Suppressor macrophage treated with lipopolysaccharide for 4 hours (primary cell): ENCODE measurements around the gene NRXN3.

ENCODE experiments used
- DNase-seq: peaks from one replicate; pipeline ENCODE4 v3.0.0-alpha.2; 2020

NRXN3 gene

DNA sequence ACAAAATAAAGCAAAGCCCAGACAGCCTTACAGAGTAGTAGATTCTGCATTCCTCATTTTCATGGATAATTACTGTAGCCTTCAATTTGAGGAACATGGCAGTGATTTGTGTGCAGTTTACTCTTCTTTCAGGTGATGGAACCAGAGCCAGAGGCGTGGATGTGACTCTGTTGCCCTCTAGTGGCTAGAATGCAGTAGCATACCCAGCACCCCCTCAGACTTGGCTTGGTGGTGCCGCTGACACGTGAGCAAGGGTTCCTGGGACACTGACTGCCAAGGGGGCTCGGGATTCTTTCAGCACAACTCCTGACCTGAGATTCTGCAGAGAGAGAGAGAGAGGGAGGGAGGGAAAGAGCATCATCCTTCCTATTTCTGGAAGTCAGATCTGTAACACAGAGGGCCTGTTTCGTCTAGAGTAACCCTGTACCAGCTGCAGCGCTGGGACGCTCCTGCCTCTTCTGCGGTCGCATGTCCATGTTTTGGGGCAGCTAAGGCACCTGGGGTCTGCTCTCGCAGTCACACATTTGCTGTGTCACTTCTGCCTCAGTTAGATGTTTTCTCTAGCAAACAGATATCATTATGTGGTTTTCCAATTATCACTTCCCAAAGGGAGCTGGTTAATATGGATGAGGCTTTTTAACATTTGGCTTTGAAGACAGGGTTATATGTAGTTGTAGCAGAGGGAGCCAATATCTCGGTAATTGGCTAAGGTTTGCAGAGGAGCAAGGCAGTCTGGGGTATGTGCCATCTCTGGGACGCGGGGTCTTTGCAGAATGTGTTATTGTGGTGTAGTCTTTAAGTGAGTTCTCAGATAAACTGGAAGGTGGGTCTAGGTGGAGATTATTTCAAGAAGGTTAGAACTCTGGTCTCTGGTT, 428.1 kb downstream of the NRXN3 start:
- peak; percentile 66 for DNase-seq

DNA sequence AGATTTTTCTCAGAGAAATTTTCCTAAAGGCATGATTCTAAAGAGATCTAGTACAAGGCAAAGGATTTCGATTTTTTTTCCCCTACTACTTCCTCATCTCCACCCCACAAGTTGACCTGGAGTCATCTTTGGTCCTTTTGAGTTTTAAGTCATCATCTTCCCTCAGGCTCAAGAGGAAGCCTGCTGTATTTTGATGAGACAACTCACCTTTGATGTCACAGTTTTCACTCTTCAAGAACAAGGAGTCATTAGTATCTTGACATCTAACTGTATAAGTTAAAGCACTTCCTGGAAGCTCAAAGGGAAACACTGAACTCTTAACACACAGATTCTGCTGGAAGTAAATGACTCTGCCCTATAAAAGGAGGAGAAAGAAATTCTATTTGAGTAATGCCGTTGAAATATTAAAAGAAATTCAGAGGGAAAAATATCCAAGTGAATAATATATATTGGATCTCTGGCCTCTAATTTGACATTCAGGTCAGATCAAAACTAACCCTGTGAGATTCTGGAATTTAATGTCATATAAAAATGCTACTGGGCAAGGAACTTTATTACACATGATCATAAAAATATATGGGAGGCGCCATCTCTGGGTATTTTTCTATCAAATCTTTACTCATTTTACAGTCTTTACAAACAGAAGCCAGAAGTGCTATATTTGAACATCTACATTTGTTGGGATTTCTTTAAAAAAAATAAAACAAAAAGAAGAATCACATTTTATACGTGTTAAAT, 435.0 kb downstream of the NRXN3 start:
- peak; percentile 34 for DNase-seq

DNA sequence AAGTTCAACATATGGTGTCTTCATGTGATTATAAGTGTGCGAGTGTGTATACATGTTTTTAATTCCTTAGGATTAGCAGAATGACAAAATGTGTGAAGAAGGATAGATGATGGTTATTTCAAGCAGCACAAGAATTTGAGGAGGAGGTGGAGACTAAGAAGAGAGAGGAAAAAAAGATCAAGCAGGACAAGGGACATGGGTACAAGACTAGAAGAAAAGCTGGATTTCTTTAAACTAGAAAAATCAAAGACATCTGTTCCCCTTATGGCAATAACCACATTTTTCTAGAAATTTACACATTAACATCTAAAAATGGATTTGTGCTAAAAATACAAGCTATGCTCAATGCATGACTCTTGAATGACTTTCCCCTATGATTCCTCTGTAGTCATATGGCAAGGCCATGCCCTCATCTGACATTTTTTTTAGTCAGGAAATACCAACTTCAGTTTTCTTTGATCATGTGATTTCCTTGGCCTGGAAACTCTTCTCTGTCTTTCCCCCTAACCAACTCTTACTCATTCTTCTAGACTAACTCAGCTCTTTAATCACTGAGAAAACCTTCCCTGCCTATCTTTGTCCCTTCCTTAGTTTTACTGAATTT, 435.8 kb downstream of the NRXN3 start:
- DNase-seq: peak; percentile 59

DNA sequence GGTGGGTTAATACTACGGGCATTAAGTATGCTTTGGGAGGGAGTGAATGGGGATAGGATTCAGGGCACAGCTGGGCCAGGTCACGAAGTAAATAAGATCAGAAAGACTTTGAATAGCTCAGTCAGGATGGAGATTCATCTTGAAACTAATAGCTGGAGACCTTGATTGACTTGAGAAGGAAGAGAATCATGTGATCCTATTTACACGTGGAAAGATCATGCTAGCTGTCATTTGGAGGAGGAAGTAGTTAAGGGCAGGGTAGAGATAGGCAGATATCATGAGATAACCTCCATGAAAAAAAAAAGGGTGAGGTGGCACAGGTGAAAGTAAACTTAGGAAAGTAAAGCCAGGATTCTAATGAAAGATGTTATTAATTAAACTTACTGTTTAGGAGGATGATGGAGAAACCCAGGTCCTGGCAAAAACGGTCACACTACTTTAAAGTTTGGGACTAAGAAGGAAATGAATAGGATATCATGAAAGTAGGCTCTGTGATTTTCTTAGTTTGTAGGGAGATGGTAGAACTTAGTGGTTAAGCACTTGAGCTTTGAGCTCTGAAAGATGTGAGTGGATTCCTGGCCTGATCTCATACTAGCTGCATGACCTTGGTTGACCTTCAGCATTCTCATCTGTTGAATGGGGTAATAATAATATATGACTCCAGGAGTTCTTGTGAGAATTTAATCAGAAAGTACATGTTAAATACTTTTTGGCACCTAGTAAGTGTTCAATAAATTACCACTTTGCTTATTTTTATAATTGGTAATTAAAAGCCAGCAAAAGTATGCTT, 439.0 kb downstream of the NRXN3 start:
- DNase-seq: peak; percentile 3

DNA sequence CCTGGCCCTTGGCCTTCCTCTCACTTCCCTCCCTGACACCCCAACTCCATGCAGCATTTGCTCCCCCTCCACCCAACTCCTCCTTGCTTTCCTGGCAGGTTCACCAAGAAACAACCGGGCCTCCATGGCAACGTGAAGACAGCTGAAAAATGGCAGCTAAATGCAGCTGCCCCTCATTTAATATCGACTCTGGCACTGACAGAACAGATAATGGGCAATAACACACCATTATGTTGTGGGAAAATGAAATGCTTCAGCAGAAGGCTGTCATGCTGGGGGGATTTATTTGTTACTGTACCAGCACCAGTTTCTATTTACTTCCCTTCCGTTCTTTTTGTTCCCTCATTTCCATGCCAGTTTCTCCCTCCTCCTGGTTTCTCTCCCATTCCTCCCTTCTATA, 440.8 kb downstream of the NRXN3 start:
- no peak for DNase-seq

DNA sequence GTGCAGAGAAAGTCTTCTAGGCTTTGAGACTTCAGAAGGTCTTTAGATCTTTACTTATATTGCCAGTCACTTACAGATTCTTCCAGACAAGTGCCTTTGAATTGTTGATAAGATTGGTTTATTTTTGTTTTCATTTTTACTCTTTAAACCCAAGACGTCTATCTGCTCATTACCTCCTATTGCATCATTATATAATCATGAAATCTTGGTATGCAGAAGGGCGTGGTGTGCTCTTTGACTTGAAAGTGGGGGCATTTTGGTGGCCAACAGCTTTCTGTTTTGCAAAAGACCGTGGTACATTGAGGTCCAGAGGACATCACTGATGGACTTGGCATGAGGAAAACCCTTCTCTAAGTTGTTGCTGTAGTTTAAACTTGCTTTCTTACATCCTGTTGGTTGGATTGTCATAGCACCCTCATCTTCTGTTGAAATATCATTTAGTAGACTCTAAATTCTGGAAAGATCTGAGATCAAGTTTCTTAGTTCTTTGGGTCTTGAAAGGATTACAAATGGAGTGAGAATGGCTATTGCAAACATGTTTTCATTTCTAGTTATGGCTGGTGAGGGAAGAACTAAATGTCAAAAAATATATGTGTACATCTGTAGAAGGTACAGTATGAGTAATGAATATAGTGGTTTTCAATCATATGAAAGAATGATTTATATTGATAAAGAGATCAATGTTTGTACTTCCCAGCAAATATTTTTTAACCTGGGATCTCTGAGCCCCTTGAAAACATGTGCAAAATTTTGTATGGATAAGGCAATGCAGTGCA, 441.8 kb downstream of the NRXN3 start:
- no peak for DNase-seq

DNA sequence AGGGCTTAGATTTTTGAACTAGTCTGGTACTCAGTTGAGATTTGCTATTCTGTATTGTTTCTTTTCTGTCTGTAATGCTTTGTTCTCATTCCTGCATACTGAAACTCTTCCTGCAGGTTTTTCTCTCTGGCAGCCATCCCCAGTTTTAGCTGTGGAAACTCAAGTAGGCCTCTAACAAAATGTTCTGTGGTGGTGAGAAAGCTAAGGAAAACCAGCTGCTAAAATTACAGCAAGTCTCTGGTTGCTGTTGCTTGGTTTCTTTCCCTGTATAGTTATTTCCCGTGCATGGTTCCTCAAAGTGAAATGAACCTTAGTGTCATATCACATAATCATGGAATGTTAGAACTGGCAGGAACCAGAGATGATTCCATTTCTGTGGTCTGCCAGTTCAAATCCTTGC, 442.5 kb downstream of the NRXN3 start:
- DNase-seq: no peak

DNA sequence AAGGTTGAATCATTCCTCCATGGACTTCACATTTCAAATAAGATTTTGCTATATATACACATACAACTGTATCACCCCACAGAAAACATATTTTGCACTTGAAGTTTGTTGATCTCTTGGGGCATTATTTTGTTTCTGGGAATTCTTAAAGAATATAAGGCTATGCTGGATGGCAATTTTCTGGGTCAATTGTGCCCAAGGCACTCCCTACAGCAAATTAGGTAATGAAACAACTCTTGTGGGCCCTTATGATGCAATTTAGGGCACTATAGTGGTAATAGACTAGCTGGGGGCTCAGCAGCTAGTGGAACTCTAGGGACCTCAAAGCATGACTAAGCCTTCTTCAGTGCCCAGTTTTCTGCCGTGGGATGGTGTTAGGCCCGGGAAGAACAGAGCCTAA, 444.4 kb downstream of the NRXN3 start:
- no peak for DNase-seq

DNA sequence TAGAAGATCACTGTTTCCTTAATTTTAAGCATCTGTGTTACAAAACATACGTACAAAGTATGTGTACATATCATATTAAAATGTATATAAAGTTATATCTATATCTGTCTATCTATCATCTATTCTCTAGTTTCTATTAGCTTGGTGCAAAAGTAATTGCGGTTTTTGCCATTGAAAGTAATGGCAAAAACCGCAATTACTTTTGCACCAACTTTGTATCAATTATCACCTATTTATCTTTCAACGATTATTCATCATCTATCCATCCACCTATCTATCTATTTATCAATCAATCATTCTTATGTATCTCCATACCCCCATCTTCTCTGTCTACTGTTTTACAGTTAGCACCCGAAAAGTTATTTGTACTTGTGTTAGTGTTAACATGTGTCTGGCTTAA, 447.6 kb downstream of the NRXN3 start:
- DNase-seq: no peak

DNA sequence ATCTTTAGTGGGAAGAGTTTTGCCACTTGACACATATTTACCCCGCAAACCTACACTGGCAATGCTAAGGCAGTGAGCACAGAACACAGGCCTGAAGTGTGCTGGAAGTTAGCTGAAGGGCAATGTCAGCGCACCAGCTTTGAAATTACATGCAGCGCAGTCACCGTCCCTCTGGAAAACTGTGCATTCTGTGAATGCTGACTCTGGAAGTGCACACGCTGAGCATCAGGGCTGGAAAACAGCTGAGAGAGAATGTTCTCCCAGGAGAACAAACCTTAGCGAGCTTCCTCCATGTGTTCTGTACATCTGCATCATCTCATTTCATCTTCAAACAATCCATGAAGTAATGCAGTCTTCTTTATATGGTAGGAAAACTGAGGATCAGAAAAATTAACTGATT, 448.2 kb downstream of the NRXN3 start:
- no peak for DNase-seq

DNA sequence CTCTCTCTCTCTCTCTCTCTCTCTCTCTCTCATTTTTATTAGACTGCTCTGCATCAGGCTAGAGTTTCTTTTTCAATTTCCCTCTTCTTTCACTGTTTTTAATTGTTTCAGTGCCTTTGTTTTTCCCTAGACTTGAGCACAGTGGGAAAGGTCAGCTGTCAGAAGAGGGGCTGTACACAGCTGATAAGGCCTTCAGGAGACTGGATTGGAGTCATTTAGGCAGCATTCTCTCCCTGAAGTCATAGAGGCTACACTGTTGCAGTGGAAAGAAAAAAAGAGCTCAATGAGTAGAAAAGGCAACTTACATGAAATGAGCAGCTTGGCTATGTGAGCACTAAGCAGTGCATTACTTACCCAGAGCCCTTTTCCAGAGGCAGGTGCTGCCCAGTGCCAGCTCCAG, 456.9 kb downstream of the NRXN3 start:
- no peak for DNase-seq

DNA sequence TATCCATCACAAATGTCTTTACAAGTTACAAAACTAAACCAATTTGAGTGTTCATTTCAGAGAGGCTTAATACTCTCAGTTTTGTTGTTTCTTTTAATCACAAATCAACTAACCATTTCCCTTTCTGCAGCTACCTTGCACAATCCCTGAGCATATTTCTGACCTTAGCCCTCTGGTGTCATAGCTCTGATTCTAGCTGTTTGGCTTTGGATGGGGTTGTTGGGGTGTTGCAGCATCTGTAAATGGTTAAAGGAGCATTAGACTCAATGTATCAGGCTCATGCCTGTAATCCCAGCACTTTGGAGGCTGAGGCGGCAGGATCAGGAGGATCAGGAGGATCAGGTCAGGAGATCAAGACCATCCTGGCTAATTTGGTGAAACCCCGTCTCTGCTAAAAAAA, 461.4 kb downstream of the NRXN3 start:
- DNase-seq: no peak

DNA sequence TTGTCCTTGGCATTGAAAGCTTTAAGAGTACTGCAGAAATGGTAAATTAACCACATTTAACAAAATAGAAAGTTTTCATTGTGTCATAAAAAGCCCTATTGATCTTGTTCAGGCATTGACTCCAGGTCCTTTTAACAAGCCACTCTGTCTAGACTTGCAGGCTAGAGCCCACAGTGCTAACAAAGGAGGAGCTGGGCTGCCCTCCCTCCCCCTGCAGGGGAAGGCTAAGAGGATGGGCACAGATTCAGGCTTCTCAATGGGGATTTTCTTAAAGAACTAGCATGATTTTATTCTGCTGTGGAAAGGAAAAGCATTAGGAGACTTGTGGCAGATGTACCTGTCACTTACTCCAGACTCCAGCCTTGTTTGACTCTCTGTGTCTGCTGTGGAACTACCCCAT, 463.6 kb downstream of the NRXN3 start:
- DNase-seq: no peak

DNA sequence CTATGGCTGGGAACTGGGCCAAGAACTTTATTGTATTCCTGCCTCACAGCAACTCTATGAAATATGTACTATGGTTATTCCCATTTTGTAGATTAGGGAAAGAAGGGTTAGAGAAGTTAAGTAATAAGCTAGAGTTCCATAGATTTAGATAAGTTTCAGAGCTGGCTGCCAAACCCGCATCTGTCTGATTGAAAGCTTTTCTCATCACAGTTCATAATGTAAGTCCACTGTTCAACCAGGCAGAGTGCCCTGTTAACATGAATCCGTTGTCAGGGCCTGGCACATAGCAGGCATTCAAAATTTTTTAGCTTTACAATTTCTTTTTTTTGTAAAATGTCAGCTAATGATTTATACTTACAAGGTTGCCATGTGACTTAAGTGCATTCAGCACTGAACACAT, 467.3 kb downstream of the NRXN3 start:
- no peak for DNase-seq

DNA sequence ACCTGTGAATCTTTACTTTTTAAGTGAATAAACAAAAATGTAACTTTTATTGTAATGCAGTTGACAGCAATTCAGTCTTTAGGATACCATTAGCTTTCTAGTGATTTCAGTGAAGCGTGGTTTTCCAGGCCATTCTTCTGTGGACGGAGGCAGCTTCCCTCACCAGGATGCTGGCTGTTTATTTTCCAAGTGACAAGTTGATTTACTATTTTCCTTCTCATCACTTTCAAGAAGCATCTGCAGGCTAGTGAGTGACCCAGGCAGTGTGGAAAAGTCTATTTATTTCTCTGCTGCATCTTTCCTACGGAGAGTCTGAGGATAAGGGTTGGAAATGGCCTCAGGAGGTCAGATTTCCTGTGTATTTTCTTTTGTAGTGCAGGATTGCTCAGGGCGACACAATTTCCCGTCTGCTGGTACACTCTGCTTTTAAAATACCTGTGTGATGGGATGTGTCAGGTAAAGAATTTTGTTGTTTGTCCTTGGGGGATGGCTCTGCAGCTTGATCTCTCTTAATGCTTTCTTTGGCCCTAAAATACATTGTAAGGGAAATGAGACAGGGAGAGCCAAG, 467.8 kb downstream of the NRXN3 start:
- no peak for DNase-seq

DNA sequence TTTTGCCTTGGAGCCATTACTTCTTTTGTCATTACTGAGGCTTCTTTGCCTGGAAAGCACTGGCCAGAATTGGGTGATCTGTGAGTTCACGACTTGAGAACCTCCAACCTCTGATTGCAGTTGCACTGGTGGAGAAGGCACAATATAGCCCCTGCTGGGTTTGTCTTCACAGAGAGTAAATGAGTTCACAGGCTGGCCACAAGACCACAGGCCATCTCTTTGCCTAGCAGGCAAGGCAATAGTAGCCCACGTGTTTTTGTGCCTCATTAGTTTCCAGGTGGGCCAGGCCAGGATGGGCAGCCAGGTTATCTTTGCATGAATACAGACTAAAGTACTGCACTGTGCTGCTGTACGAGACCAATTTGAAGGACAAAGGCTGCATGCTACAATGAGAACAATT, 468.8 kb downstream of the NRXN3 start:
- DNase-seq: no peak

DNA sequence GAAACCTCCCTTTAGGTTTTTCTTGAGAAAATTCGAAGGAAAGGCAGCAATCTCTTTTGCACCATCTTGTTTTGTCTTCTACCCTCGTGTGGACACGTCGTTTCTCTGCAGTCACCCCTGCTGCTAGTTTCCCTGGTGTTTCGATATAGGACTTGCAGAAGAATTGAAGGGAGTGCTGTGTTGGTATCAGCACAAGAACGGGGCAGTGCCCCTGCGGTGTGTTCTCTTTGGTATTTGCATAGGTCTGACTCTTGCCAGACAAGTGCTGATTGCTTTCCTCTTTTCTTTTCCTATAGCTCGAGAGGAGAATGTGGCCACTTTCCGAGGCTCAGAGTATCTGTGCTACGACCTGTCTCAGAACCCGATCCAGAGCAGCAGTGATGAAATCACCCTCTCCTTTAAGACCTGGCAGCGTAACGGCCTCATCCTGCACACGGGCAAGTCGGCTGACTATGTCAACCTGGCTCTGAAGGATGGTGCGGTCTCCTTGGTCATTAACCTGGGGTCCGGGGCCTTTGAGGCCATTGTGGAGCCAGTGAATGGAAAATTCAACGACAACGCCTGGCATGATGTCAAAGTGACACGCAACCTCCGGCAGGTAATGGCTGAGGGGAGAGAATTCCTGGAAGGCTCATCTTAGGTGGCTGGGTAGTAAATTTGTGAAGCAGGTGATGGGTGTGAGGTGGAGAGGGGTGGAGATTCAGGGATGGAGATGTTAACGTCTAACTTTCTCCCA, 474.8 kb downstream of the NRXN3 start:
- no peak for DNase-seq

DNA sequence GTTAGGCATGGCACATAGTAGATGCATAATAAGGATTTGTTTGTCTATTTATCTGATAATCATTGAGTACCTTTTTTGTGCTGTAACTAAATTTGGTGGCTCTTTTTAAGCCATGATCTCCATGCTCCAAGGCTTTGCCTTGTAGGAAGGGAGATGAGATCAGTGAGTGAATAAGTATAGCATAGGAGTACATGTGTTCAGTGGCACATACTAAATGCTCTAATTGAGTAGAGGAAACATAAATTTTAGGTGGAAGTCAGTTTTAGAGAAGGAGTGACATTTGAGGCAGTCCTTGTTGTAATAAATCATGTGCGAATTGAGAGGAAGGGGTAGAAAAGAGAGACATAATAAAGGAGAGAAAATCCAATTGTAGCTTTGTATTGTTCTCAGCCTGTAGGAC, 482.6 kb downstream of the NRXN3 start:
- DNase-seq: no peak

DNA sequence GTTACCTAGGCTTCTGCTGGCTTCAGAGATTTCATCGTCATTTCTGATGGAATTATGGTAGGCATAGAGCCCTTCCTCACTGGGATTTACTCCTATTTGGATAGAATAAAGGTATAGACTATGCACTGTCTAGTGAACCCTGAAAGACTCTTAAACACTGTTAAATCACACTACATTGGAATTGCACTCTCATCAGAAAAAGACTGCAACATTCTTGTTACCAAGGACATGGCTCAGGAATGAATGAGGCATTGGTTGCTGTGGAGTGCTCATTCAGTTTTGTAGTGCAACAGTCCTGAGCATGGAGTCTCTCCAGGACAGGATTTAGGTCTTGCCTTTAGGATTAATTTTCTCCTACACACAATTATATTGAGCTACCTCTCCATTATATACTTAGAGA, 483.0 kb downstream of the NRXN3 start:
- DNase-seq: no peak

DNA sequence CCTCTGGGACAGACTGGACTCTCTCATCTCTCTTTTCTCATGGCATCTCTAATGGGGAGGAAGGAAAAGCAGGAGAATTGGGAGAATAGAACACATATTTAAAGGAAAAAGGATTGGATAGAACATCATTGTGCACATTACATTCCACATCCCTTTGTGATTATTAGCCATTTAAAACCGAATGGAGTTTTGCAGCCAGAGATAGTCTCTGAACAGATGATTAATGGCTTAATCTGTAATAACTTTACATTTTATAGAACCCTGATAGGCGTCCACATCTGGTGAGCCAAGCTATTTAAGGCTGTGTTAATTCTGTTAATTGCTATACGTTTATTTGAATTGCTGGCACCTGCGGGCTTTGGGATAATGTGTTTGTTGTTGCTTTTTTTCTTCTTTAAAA, 487.3 kb downstream of the NRXN3 start:
- DNase-seq: no peak

DNA sequence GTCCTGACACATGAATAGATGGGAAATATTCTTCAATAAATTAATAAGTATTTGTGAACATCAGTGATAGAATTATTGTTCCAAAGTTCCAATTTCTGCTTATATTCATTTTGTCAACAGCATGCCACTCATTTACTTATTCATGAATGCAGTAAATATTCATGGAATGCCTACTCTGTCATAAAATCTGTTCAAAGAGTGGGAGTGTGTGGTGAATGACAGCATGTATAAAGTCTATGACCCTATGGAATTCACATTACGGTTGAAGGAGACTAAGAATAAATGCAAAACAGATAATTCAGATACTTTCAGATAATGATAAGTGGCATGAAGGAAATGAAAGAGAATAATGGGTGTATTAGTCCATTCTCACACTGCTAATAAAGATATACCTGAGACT, 494.7 kb downstream of the NRXN3 start:
- DNase-seq: no peak
